Measurements from ENCODE around the gene KRT33B. TPM values are rescaled to one million over a fixed set of nuclear protein-coding genes. Genes with fewer than 3 reads are reported as not detected.
"Not testable (repeated sequence)": the region's sequence is repeated elsewhere in the genome, so short reads cannot be mapped to it uniquely, and the experiment has no call there.

Gene KRT33B
- total and polyA plus RNA-seq, 2 experiments from 2014 or later, result 0.35 TPM; not detected in 1

GRCh38 chr17:41354536-41354935 is 15.1 kb downstream of the KRT33B start:
- no peak for TF ChIP-seq EZH2phosphoT487 (IDR thresholded peaks at IDR 0.05; ENCODE audit: low read depth, severe bottlenecking, unreplicated experiment)
- H4K20me1 ChIP-seq (ENCODE audit: insufficient read depth, poor library complexity, severe bottlenecking), result no peaks in the 10 kb centered on the region
- H3K4me2 ChIP-seq, result no peak overlapping the region
- H3K79me2 ChIP-seq, result no peaks in the 10 kb centered on the region
- no peak for DNase-seq (ENCODE audit: low spot score)
- no peak overlapping the region for H2AFZ ChIP-seq
- no peaks in the 10 kb centered on the region for H3K9me3 ChIP-seq (ENCODE audit: low read depth)
- H3K4me1 ChIP-seq (ENCODE audit: insufficient read depth), result no peaks in the 10 kb centered on the region
- H3K9me2 ChIP-seq (replicated peaks; ENCODE audit: insufficient read depth), result no peaks in the 10 kb centered on the region
- no peak overlapping the region for H3K27ac ChIP-seq
- H3K27me3 ChIP-seq, result no peaks in the 10 kb centered on the region
- WGBS (ENCODE audit: low lambda C conversion rate, missing lambda C conversion rate), result 92% methylated on average over 4 of the region's 4 CpGs
- H3K36me3 ChIP-seq (replicated peaks; ENCODE audit: insufficient read depth, low read depth), result no peaks in the 10 kb centered on the region
- H3K4me3 ChIP-seq, result no peak overlapping the region

GRCh38 chr17:41352597-41353366 is 16.8 kb downstream of the KRT33B start:
- H4K20me1 ChIP-seq (ENCODE audit: insufficient read depth, poor library complexity, severe bottlenecking), result no peaks in the 10 kb centered on the region
- no peak for DNase-seq (ENCODE audit: low spot score)
- H3K27ac ChIP-seq, result no peak overlapping the region
- H2AFZ ChIP-seq, result no peak overlapping the region
- H3K9me3 ChIP-seq (ENCODE audit: low read depth), result no peaks in the 10 kb centered on the region
- H3K4me3 ChIP-seq, result no peak overlapping the region
- H3K79me2 ChIP-seq, result no peaks in the 10 kb centered on the region
- no peak overlapping the region for H3K4me2 ChIP-seq
- H3K27me3 ChIP-seq, result no peaks in the 10 kb centered on the region
- no peaks in the 10 kb centered on the region for H3K36me3 ChIP-seq (replicated peaks; ENCODE audit: insufficient read depth, low read depth)
- no peak for TF ChIP-seq EZH2phosphoT487 (IDR thresholded peaks at IDR 0.05; ENCODE audit: low read depth, severe bottlenecking, unreplicated experiment)
- no peak for TF ChIP-seq CTCF (IDR thresholded peaks at IDR 0.05; ENCODE audit: poor library complexity)
- no peak for TF ChIP-seq EZH2 (IDR thresholded peaks at IDR 0.05; ENCODE audit: borderline replicate concordance)
- no peaks in the 10 kb centered on the region for H3K4me1 ChIP-seq (ENCODE audit: insufficient read depth)
- no peaks in the 10 kb centered on the region for H3K9me2 ChIP-seq (replicated peaks; ENCODE audit: insufficient read depth)
- 76% methylated on average over 7 of the region's 7 CpGs for WGBS (ENCODE audit: low lambda C conversion rate, missing lambda C conversion rate)

- Histone ChIP-seq H3K79me2 (no peaks in the 10 kb centered on the region), H3K9me3 (ENCODE audit: low read depth) (no peaks in the 10 kb centered on the region), H3K4me2 (no peak overlapping the region), H3K36me3 (replicated peaks; ENCODE audit: insufficient read depth, low read depth) (no peaks in the 10 kb centered on the region), H3K4me1 (ENCODE audit: insufficient read depth) (no peaks in the 10 kb centered on the region), H3K27me3 (no peaks in the 10 kb centered on the region), H4K20me1 (ENCODE audit: insufficient read depth, poor library complexity, severe bottlenecking) (no peaks in the 10 kb centered on the region), H3K4me3 (no peak overlapping the region), H3K27ac (no peak overlapping the region), H2AFZ (no peak overlapping the region), H3K9me2 (replicated peaks; ENCODE audit: insufficient read depth) (no peaks in the 10 kb centered on the region)
- no peak for DNase-seq (ENCODE audit: low spot score)
- WGBS (ENCODE audit: low lambda C conversion rate, missing lambda C conversion rate), result 76% methylated on average over 2 of the region's 2 CpGs
- TF ChIP-seq EZH2phosphoT487 (IDR thresholded peaks at IDR 0.05; ENCODE audit: low read depth, severe bottlenecking, unreplicated experiment) (no peak), CTCF (IDR thresholded peaks at IDR 0.05; ENCODE audit: poor library complexity) (no peak)
Measured at GRCh38 chr17:41351177-41351576, 18.4 kb downstream of the KRT33B start.

- not testable (repeated sequence) for H3K4me2 ChIP-seq; H3K27me3 ChIP-seq; H3K36me3 ChIP-seq (replicated peaks; ENCODE audit: insufficient read depth, low read depth); H3K4me3 ChIP-seq; H3K4me1 ChIP-seq (ENCODE audit: insufficient read depth); DNase-seq (ENCODE audit: low spot score); H3K79me2 ChIP-seq; H4K20me1 ChIP-seq (ENCODE audit: insufficient read depth, poor library complexity, severe bottlenecking); H2AFZ ChIP-seq; H3K27ac ChIP-seq; H3K9me2 ChIP-seq (replicated peaks; ENCODE audit: insufficient read depth); H3K9me3 ChIP-seq (ENCODE audit: low read depth)
- WGBS (ENCODE audit: low lambda C conversion rate, missing lambda C conversion rate), result 93% methylated on average over 16 of the region's 16 CpGs
Measured at GRCh38 chr17:41350381-41350878, 19.2 kb downstream of the KRT33B start, which contains the start of gene KRT33A. Gene KRT33A, minus strand, starts transcription at chr17:41350828. Its CDS starts 61 bp downstream, at chr17:41350767.

Data from hepatocyte (in vitro differentiated cells).